COLO668 (cell line): Measurements from ENCODE around the gene VPS39.

Experiments used
- DNase-seq: peaks from one replicate; lab custom pipeline; 2025; ENCODE audit not compliant: unreplicated experiment; lab: John Stamatoyannopoulos, UW

VPS39 gene

GRCh38 chr15:42158941-42159340 lies 49.2 kb downstream of the VPS39 start:
- no peak for DNase-seq

- DNase-seq = no peak
These were observed 49.9 kb downstream of the VPS39 start for GRCh38 chr15:42157981-42158765.

- no peak for DNase-seq
These were observed 50.7 kb downstream of the VPS39 start for GRCh38 chr15:42157381-42157780.

- peak; percentile 67 for DNase-seq
These were observed 51.7 kb downstream of the VPS39 start, which contains the start of gene PLA2G4F for GRCh38 chr15:42156243-42156922. PLA2G4F (minus strand) TSS chr15:42156636; CDS start chr15:42156549, 87 bp downstream.

GRCh38 chr15:42155546-42156242 lies 52.4 kb downstream of the VPS39 start:
- peak; percentile 83 for DNase-seq

GRCh38 chr15:42154956-42155355 lies 53.1 kb downstream of the VPS39 start:
- DNase-seq = no peak

GRCh38 chr15:42154212-42154941 lies 53.7 kb downstream of the VPS39 start:
- DNase-seq = peak; percentile 35

- DNase-seq = no peak
These were observed 54.3 kb downstream of the VPS39 start for GRCh38 chr15:42153874-42154211.

- no peak for DNase-seq
These were observed 55.0 kb downstream of the VPS39 start for GRCh38 chr15:42152921-42153698.

GRCh38 chr15:42152196-42152920 lies 55.7 kb downstream of the VPS39 start:
- DNase-seq = no peak

- no peak for DNase-seq
These were observed 56.4 kb downstream of the VPS39 start for GRCh38 chr15:42151736-42152135.

- DNase-seq = no peak
These were observed 57.0 kb downstream of the VPS39 start for GRCh38 chr15:42151141-42151561.

GRCh38 chr15:42150219-42150970 lies 57.7 kb downstream of the VPS39 start:
- DNase-seq = no peak

GRCh38 chr15:42149493-42150218 lies 58.4 kb downstream of the VPS39 start:
- DNase-seq = no peak

- no peak for DNase-seq
These were observed 59.2 kb downstream of the VPS39 start for GRCh38 chr15:42148808-42149492.

- no peak for DNase-seq
These were observed 60.7 kb downstream of the VPS39 start for GRCh38 chr15:42147431-42147735.

- DNase-seq = no peak
These were observed 61.3 kb downstream of the VPS39 start for GRCh38 chr15:42146551-42147430.
